Dendritic cell treated with granulocyte-macrophage colony-stimulating factor and Interleukin-4, amounts not matched to agents 40 ng/mL and 50 ng/mL, for 4 days (primary cell): Measurements from ENCODE around the gene SLC35A5.
"Not testable (repeated sequence)": the region's sequence is repeated elsewhere in the genome, so short reads cannot be mapped to it uniquely, and the experiment has no call there.

ENCODE experiments used
- H3K27ac Mint-ChIP-seq: one replicate; pipeline ENCODE4 v1.8.0; 2022; ENCODE audit warnings: mild to moderate bottlenecking, mixed read lengths
- H3K27me3 Mint-ChIP-seq: one replicate; pipeline ENCODE4 v1.8.0; 2022; ENCODE audit warnings: mild to moderate bottlenecking, mixed read lengths
- H3K36me3 Mint-ChIP-seq: one replicate; pipeline ENCODE4 v1.8.0; 2022; ENCODE audit warnings: low read depth, mixed read lengths
- H3K4me1 Mint-ChIP-seq: one replicate; pipeline ENCODE4 v1.8.0; 2022; ENCODE audit warnings: low read depth, mixed read lengths
- H3K4me3 Mint-ChIP-seq: one replicate; pipeline ENCODE4 v1.8.0; 2022; ENCODE audit warnings: mild to moderate bottlenecking, moderate library complexity, mixed read lengths
- H3K9me3 Mint-ChIP-seq: one replicate; pipeline ENCODE4 v1.8.0; 2022; ENCODE audit warnings: mixed read lengths
- intact Hi-C: fragments of 100-400 bp; cut with micrococcal nuclease; formaldehyde crosslinking; loops from one replicate; pipeline ENCODE4 v1.15.0; 2022

SLC35A5 gene

GRCh38 chr3:112557976-112558375 is 3.9 kb upstream of the SLC35A5 start:
- H3K4me3 Mint-ChIP-seq: peak overlapping the region; percentile 34

GRCh38 chr3:112560307-112560706 is 1.5 kb upstream of the SLC35A5 start:
- peaks cover 57% of the 10 kb centered on the region for H3K36me3 Mint-ChIP-seq
- no peaks in the 10 kb centered on the region for H3K9me3 Mint-ChIP-seq
- intact Hi-C loops: loop anchor here (5.0 kb wide), 1 partner anchor 252 kb away; no protein-coding TSS in a partner anchor
- peak overlapping the region; percentile 96 for H3K27ac Mint-ChIP-seq
- peak overlapping the region; percentile 89 for H3K4me3 Mint-ChIP-seq
- H3K4me1 Mint-ChIP-seq: peaks cover 27% of the 10 kb centered on the region
- H3K27me3 Mint-ChIP-seq: no peaks in the 10 kb centered on the region

More at GRCh38 chr3:112557976-112558375, 3.9 kb upstream of the SLC35A5 start:
- H3K4me1 Mint-ChIP-seq: peaks cover 33% of the 10 kb centered on the region
- intact Hi-C loops: no loop called here
- peaks cover 46% of the 10 kb centered on the region for H3K36me3 Mint-ChIP-seq
- no peaks in the 10 kb centered on the region for H3K27me3 Mint-ChIP-seq
- H3K27ac Mint-ChIP-seq: peak overlapping the region; percentile 68
- no peaks in the 10 kb centered on the region for H3K9me3 Mint-ChIP-seq

GRCh38 chr3:112560721-112561483 is 943 bp upstream of the SLC35A5 start:
- peaks cover 21% of the 10 kb centered on the region for H3K4me1 Mint-ChIP-seq
- H3K27ac Mint-ChIP-seq: peak overlapping the region; percentile 96
- intact Hi-C loops: loop anchor here (5.0 kb wide), 1 partner anchor 251 kb away; no protein-coding TSS in a partner anchor
- H3K4me3 Mint-ChIP-seq: peak overlapping the region; percentile 89
- no peaks in the 10 kb centered on the region for H3K27me3 Mint-ChIP-seq
- H3K36me3 Mint-ChIP-seq: peaks cover 60% of the 10 kb centered on the region
- no peaks in the 10 kb centered on the region for H3K9me3 Mint-ChIP-seq

GRCh38 chr3:112561484-112561733 is 436 bp upstream of the SLC35A5 start:
- peak overlapping the region; percentile 89 for H3K4me3 Mint-ChIP-seq
- peaks cover 62% of the 10 kb centered on the region for H3K36me3 Mint-ChIP-seq
- peaks cover 19% of the 10 kb centered on the region for H3K4me1 Mint-ChIP-seq
- peak overlapping the region; percentile 96 for H3K27ac Mint-ChIP-seq
- H3K27me3 Mint-ChIP-seq: no peaks in the 10 kb centered on the region
- intact Hi-C loops: loop anchor here (5.0 kb wide), 1 partner anchor 251 kb away; no protein-coding TSS in a partner anchor
- no peaks in the 10 kb centered on the region for H3K9me3 Mint-ChIP-seq

GRCh38 chr3:112564247-112564939 is 2.5 kb downstream of the SLC35A5 start:
- not testable (repeated sequence) for H3K27me3 Mint-ChIP-seq, H3K9me3 Mint-ChIP-seq, H3K27ac Mint-ChIP-seq, H3K4me3 Mint-ChIP-seq
- Mint-ChIP-seq H3K36me3 (peaks cover 63% of the 10 kb centered on the region), H3K4me1 (peaks cover 25% of the 10 kb centered on the region)
- intact Hi-C loops: loop anchor here (5.0 kb wide), 1 partner anchor 248 kb away; no protein-coding TSS in a partner anchor

GRCh38 chr3:112564940-112565305 is 3.1 kb downstream of the SLC35A5 start:
- intact Hi-C loops: loop anchor here (5.0 kb wide), 1 partner anchor 247 kb away; no protein-coding TSS in a partner anchor
- Mint-ChIP-seq H3K4me1 (peaks cover 21% of the 10 kb centered on the region), H3K27ac (no peak overlapping the region), H3K36me3 (peaks cover 64% of the 10 kb centered on the region), H3K4me3 (no peak overlapping the region), H3K27me3 (no peaks in the 10 kb centered on the region), H3K9me3 (no peaks in the 10 kb centered on the region)

GRCh38 chr3:112568642-112569041 is 6.8 kb downstream of the SLC35A5 start:
- Mint-ChIP-seq H3K27me3 (no peaks in the 10 kb centered on the region), H3K9me3 (no peaks in the 10 kb centered on the region), H3K27ac (no peak overlapping the region), H3K4me1 (peaks cover 29% of the 10 kb centered on the region), H3K36me3 (peaks cover 79% of the 10 kb centered on the region), H3K4me3 (no peak overlapping the region)
- intact Hi-C loops: no loop called here

GRCh38 chr3:112569265-112569664 is 7.4 kb downstream of the SLC35A5 start:
- Mint-ChIP-seq H3K27me3 (no peaks in the 10 kb centered on the region), H3K4me3 (no peak overlapping the region), H3K27ac (no peak overlapping the region), H3K36me3 (peaks cover 73% of the 10 kb centered on the region), H3K4me1 (peaks cover 24% of the 10 kb centered on the region), H3K9me3 (no peaks in the 10 kb centered on the region)
- intact Hi-C loops: no loop called here

GRCh38 chr3:112572701-112573100 is 10.9 kb downstream of the SLC35A5 start:
- Mint-ChIP-seq H3K9me3 (no peaks in the 10 kb centered on the region), H3K36me3 (peaks cover 51% of the 10 kb centered on the region), H3K27ac (peak overlapping the region; percentile 57), H3K4me3 (no peak overlapping the region), H3K27me3 (no peaks in the 10 kb centered on the region), H3K4me1 (peaks cover 19% of the 10 kb centered on the region)
- intact Hi-C loops: loop anchor here (5.0 kb wide), 1 partner anchor 445 kb away; a partner anchor contains a TSS

- Mint-ChIP-seq H3K36me3 (peaks cover 36% of the 10 kb centered on the region), H3K9me3 (no peaks in the 10 kb centered on the region)
Observed at GRCh38 chr3:112579232-112579631, 17.4 kb downstream of the SLC35A5 start.

GRCh38 chr3:112579697-112580096 is 17.9 kb downstream of the SLC35A5 start:
- Mint-ChIP-seq H3K4me3 (no peak overlapping the region), H3K27me3 (no peaks in the 10 kb centered on the region), H3K9me3 (no peaks in the 10 kb centered on the region), H3K27ac (peak overlapping the region; percentile 35), H3K4me1 (peaks cover 14% of the 10 kb centered on the region), H3K36me3 (peaks cover 41% of the 10 kb centered on the region)
- intact Hi-C loops: loop anchor here (10.0 kb wide), 2 partner anchors 55 to 125 kb away; no protein-coding TSS in a partner anchor

More at GRCh38 chr3:112579232-112579631, 17.4 kb downstream of the SLC35A5 start:
- intact Hi-C loops: no loop called here
- Mint-ChIP-seq H3K4me3 (no peak overlapping the region), H3K27me3 (no peaks in the 10 kb centered on the region), H3K4me1 (peaks cover 14% of the 10 kb centered on the region), H3K27ac (peak overlapping the region; percentile 35)

GRCh38 chr3:112582244-112582874 is 20.5 kb downstream of the SLC35A5 start:
- no peak overlapping the region for H3K27ac Mint-ChIP-seq
- H3K4me3 Mint-ChIP-seq: no peak overlapping the region
- peaks cover 14% of the 10 kb centered on the region for H3K4me1 Mint-ChIP-seq
- H3K36me3 Mint-ChIP-seq: peaks cover 50% of the 10 kb centered on the region
- no peaks in the 10 kb centered on the region for H3K9me3 Mint-ChIP-seq
- H3K27me3 Mint-ChIP-seq: no peaks in the 10 kb centered on the region
- intact Hi-C loops: loop anchor here (10.0 kb wide), 2 partner anchors 52 to 122 kb away; no protein-coding TSS in a partner anchor

GRCh38 chr3:112583105-112583504 is 21.3 kb downstream of the SLC35A5 start:
- H3K27ac Mint-ChIP-seq: no peak overlapping the region
- H3K27me3 Mint-ChIP-seq: no peaks in the 10 kb centered on the region
- no peaks in the 10 kb centered on the region for H3K9me3 Mint-ChIP-seq
- H3K4me3 Mint-ChIP-seq: no peak overlapping the region
- H3K36me3 Mint-ChIP-seq: peaks cover 56% of the 10 kb centered on the region
- intact Hi-C loops: loop anchor here (10.0 kb wide), 2 partner anchors 52 to 122 kb away; no protein-coding TSS in a partner anchor
- peaks cover 14% of the 10 kb centered on the region for H3K4me1 Mint-ChIP-seq

- intact Hi-C loops: loop anchor here (10.0 kb wide), 2 partner anchors 49 to 119 kb away; no protein-coding TSS in a partner anchor
- Mint-ChIP-seq H3K36me3 (peaks cover 74% of the 10 kb centered on the region), H3K4me1 (no peaks in the 10 kb centered on the region), H3K9me3 (no peaks in the 10 kb centered on the region), H3K27ac (no peak overlapping the region), H3K4me3 (no peak overlapping the region), H3K27me3 (no peaks in the 10 kb centered on the region)
Observed at GRCh38 chr3:112585782-112586181, 23.9 kb downstream of the SLC35A5 start.
